HS-27A (cell line): ENCODE results near the gene ATG7.
"Not testable (repeated sequence)": the region's sequence is repeated elsewhere in the genome, so short reads cannot be mapped to it uniquely, and the experiment has no call there.

Source experiments
- DNase-seq: peaks from one replicate; pipeline ENCODE4 v3.0.0-alpha.2; 2012; ENCODE audit warnings: low read depth, missing footprints

Gene ATG7

DNA sequence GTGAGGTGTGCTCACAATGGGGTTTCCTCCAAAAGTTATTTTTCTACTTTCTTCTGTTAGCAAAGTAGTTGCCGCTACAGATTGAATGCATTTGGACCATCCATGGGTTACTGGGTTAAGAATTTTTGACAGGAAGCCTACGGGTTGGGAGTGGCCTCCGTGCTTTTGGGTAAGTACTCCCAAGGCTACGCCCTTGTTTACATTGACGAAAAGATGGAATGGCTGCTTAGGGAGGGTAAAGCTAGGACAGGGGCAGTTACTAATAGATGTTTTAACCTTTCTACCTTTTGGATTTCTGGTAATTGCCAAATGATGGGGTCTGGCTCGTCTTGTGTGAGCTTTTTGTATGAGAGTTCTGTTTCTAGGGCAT, 20.4 kb upstream of the ATG7 start:
- no peak for DNase-seq

DNA sequence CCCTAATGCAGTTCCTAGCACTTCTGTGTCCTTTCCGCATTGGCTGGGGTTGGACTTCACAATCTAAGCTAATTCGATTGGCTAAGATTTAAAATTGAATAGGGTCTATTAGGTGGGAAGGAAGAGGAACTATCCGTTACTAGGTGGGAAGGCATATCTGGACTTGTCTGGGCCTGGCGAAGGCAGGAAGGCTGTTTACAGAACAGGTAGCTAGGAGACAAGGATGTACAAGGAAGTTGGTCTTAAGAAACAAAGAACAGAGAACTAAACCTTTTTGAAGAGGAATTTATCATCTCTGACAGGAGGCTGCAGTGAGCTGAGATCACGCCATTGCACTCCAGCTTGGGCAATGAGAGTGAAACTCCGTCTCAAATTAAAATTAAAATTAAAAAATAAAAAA, 17.3 kb upstream of the ATG7 start:
- DNase-seq, result no peak

DNA sequence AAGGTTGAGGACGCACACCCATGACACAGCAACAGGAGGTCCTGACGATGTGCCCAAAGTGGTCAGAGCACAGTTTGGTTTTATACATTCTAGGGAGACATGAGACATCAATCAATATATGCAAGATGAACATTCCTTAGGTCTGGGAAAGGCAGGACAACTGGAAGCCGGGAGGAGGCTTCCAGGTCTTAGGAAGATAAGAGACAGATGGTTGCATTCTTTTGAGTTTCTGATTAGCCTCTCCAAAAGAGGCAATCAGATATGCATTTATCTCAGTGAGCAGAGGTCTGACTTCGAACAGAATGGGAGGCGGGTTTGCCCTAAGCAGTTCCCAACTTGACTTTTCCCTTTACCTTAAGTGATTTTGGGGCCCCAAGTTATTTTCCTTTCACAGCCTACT, 16.7 kb upstream of the ATG7 start:
- not testable (repeated sequence) for DNase-seq

DNA sequence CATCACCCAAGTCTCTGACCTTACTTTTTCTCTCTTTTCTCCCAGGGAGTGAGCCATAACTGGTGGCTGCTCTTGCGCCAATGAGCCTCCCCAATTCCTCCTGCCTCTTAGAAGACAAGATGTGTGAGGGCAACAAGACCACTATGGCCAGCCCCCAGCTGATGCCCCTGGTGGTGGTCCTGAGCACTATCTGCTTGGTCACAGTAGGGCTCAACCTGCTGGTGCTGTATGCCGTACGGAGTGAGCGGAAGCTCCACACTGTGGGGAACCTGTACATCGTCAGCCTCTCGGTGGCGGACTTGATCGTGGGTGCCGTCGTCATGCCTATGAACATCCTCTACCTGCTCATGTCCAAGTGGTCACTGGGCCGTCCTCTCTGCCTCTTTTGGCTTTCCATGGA, 13.2 kb upstream of the ATG7 start:
- no peak for DNase-seq

DNA sequence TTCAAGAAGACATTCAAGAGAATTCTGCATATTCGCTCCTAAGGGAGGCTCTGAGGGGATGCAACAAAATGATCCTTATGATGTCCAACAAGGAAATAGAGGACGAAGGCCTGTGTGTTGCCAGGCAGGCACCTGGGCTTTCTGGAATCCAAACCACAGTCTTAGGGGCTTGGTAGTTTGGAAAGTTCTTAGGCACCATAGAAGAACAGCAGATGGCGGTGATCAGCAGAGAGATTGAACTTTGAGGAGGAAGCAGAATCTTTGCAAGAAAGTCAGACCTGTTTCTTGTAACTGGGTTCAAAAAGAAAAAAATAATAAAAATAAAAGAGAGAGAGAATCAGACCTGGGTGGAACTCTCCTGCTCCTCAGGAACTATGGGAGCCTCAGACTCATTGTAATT, 11.7 kb upstream of the ATG7 start:
- no peak for DNase-seq

DNA sequence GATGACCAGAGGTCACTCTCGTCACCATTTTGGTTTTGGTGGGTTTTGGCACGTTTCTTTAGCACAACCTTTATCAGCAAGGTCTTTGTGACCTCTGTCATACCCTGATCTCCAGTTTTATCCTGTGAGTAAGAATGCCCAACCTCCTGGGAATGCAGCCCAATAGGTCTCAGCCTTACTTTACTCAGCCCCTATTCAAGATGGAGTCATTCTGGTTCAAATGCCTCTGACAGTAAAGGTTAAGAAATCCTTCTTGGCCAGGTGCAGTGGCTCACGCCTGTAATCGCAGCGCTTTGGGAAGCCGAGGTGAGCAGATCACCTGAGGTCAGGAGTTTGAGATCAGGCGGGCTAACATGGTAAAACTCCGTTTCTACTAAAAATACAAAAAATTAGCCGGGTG, 3.2 kb upstream of the ATG7 start:
- DNase-seq, result no peak

DNA sequence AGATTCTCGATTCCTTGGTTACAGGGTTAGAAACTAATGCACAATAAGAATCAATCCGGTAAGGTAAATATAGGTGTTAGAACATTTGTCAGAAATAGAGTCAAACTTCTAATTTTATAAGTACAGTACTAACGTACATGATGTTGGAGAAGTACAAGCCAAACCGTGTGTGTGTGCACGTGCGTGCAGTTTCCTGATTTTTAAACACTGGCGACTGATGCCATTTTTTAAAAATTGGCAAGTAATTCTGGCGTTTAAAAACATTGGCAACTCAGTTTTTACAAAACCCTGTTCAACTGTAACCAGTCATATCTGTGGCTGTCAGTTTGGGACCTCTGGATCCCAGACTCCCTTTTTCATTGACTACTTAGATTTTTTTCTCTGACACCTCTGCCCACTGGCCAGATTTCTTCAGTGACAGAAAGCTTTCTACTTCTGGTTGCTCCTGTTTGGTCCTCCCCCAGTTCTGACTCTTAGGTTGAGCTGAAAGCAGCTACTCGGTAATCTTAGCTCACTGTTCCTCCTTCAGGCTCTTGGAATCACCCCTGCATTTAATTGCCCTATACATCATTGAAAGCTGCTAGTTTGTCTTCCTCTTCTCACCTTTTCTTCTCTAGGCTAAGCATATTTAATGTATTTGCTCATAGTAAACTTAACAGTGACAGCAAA, 843 bp downstream of the ATG7 start:
- DNase-seq, result no peak

DNA sequence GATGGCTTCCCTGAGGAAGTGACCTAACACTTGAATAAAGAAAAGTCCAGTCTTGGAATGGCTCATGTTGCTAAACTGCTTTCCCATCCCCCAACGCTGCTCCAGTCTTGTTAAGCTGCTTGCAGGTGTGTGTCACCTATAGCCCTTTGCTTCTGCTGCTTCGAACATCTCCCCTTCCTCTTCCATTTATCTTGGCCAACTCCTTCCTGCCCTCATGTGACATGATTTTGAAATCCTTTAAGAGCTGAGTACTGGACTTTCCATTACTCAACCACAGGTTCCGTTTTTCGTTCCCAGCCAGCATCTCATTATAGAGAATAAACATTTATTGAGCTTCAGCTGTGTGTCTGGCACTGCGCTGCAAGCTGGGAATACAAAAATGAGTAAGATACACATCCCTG, 1.7 kb downstream of the ATG7 start:
- no peak for DNase-seq

DNA sequence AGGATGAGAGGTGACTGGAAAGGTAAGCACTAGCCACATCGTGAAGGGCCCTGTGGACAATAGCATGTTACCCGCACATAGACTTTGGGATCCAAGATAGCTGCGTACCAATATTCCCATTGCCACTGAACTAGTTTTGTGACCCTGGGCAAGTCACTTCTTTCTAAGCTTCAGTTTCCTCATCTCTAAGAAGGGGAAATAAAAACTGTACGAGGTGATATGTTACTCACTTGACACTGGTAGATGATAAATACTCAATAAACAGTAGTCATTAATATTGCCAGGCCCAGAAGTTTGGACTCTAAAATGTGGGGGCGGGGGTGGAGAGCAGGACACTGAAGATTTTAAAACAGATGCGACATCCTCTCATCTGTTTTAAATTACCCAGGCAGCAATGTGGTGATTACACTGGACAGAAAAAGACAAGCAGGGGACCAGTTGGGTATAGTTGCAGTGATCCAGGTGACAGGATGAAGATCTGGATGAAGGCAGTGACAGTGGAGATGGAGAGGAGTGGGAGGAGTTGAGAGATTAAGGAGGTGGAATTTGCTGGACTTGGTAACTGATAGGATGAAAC, 2.5 kb downstream of the ATG7 start:
- DNase-seq, result no peak

DNA sequence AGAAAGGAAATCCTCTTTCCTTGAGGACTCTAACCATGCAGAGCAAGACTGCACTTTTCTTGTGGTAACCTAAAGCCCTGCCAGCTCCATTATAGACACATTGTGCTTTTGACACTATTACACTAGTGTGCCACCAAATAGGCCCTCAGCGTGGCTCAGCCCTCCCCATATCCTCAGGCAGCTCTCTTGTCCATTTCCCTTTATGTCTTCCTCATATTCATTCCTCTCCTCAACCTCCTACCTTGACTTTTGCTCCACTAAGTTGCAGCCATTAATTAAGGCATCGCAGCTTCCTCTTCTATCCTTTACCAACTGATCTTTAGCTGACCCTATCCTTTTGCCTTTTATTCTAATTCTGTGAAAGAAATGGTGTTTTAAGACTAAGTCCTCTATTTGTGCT, 3.7 kb downstream of the ATG7 start:
- DNase-seq, result no peak

DNA sequence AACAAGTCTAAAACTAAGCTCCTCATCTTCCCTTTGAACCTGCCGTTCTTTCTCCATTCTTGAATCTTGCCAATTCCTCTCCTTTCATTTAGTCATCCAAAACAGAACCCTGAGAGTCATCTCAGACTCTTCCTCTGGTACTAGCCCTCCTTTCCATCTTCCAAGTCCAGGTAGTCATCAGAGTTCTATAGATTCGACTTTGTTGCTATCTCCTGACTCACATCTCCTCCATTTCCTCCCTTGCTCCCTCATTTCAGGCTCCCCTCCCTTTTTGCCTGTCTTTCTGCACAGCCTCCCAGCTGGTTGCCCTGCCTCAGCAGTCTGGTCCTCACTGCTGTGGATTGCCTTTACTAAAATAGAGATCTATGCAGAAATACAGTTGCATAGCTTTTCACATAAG, 4.7 kb downstream of the ATG7 start:
- no peak for DNase-seq

DNA sequence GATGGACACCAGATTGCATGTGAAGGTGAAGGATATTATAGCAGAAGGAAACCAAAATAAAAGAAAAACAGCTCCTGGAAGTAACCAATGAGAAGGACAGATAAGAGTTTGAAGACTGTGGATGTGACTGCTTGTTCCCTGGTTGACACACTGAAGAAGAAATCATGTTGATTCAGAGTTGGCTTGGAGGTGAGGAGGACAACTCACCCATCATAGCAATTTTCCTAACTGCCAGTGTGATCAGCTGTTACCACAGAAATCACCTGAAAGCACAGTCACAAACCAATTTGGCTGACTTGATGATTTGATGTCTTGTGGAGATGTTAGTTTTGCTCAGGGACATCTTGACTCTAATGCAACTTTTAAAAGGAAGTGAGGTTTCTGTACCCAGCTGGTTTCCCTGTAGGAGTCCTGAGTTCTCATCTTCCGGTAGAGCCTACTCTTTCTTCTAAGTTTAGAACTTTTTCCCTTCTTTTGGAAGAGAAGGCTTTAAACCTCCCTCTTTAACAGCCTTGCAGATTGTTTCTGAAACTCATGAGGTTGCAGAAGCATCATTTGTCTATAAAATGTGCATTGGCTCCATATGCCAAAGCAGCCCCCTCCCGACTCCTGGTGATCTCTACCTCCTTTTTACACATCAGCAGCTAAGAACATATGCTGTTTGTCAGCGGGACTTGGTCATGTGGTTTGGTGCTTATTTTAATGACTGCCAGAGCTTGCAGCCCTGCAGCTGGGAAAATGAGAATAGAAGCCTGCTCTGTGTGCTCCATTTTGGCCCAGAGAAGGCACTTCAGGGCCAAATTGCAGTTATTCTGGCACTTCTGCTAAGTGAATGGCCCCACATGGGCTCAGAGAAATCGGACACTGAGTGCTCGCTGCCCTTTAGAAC, 10.3 kb downstream of the ATG7 start:
- DNase-seq, result no peak

DNA sequence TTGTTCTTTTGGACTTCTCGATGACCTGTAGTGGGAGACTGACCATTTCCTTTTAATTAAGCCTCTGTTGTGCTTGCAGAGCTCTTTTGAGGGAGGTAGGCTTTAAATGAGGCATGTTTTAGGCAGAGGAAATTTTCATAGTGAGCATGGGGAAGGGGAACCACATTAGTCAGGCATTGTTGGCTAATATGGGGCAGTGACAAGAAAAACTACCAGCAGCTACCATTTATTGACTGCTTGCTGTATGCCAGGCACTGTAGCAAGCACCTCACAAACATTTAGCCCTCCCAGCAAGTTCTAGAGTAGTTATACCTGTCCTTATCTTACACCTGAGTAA, 10.9 kb downstream of the ATG7 start:
- DNase-seq, result no peak

DNA sequence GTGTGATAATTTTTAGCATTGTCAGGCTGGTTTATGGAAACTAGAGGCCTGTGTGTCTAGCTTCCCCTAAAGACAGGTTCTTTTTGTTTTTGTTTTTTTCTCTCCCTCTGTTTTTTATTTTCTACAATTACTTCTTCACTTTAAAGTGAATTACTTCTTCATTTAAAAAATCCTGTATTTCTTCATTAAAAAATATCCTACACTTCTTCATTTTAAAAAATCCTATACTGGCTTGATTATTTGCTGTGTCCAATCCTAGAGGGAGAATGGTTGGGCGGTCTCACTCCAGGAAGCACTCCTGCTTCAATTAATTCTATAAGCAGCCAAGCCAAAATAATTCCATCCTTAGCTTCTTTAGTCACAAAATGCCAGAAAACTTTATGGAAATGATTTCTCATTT, 11.8 kb downstream of the ATG7 start:
- no peak for DNase-seq

DNA sequence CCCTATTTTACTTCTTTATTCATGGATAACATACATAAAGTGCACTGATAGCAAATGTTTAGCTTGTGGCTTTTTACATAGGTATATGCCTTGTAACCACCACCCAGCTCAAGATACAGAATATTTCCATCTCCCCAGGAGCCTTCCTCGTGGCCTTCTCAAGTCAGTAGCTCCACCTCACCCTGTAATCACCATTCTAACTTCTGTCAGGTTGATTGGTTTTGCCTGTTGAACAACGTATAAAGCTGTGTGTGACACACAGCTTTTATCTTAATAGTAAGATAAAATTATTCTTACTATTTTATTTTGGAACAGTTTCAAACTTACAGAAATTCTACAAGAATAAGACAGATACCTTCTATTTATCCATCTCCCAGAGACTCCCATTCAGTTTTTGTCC, 13.3 kb downstream of the ATG7 start:
- no peak for DNase-seq

DNA sequence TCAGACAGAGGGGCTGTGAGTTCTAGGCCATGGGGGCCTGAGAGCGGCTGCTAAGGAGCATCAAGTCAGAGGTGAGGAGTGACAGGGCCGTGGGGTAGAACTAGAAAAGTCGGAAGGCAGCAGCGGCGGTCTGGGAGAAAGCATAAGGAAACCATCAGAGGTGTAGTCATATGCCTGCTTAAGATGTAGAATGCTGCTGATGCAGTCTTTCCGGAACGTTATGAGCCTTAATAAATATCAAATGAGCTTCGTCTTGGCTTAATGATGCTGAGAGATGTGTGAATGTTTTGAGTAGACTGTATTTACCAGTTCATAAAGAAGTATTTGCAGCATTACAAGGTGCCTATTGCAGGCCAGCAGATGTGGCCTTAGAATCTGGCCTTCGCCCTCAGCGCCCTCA, 15.2 kb downstream of the ATG7 start:
- no peak for DNase-seq

DNA sequence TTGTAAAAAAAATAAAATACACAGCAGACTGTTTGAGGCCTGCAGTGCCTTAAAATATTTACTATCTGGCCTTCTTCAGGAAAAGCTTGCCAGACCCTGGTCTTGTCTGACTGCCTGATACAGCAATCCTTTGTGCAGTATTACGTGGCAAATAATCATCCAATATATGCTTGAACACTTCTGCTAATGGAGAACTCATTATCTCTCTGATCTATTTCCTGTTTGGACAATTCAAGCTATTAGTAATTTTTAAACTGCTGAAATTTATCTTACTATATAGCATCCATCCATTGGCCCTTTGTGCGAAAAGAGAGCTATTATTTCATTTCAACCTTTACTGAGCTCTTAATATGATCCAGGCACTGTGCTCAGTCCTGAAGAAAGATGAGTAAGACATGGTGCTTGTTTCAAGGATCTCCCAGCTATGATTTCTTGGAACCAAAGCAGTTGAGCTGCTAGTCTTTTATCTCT, 15.9 kb downstream of the ATG7 start:
- DNase-seq, result no peak

DNA sequence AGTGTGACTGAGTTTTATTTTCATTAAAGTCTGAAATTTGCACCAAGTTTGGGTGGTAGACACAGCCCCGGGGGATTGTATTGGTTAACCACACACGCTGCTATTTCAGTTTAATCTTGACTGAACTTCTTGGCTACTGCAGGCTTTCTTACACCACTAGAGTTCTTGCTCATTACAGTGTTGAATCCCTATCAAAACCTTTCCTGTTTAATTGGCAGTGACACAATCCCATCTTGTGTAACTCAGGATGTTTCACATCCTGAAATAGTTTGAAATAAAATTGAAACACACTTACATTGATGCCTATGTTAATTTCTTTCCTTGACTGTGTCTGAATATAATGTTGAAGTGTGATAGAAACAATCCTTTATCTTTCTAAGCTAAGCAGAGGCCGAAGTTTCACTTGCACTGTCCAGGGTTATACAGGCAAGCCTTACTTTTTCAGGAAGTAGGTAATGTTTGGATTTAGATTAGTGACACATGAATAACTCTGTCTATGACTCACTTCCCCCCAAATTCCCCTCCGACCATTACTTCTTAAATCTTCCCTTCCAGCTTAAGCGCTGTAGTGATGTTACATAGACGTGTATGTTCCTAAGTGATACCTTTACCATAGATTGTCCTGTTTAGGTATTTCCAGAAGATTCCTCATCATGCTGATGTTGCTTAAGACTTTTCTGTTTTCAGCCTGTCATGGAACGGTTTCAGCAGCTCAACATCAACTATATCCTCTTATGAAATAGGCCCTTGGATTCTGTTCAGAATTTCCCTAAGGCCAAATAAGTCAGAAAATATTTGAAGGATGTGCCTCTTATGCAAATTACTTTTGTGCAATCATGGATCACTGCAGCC, 16.8 kb downstream of the ATG7 start:
- DNase-seq, result peak; percentile 91

DNA sequence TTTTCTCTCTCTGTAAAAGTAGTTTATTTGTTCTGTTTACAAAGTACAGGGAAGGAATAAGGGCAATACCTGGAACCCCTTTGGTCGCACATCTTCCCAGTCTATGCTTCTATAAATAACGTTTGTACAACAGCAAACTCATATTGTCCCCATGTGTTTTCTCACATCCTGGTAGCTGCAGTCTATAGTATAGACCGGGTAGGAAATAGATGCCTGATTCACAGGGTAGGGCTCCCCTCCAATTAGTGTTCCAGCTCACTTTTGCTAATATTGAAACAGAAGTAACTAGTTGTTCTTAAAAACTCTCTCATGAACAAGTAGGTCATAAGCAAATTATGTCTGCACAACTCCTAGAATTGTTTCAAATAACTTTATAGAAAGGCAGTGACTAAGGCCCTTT, 17.7 kb downstream of the ATG7 start:
- no peak for DNase-seq

DNA sequence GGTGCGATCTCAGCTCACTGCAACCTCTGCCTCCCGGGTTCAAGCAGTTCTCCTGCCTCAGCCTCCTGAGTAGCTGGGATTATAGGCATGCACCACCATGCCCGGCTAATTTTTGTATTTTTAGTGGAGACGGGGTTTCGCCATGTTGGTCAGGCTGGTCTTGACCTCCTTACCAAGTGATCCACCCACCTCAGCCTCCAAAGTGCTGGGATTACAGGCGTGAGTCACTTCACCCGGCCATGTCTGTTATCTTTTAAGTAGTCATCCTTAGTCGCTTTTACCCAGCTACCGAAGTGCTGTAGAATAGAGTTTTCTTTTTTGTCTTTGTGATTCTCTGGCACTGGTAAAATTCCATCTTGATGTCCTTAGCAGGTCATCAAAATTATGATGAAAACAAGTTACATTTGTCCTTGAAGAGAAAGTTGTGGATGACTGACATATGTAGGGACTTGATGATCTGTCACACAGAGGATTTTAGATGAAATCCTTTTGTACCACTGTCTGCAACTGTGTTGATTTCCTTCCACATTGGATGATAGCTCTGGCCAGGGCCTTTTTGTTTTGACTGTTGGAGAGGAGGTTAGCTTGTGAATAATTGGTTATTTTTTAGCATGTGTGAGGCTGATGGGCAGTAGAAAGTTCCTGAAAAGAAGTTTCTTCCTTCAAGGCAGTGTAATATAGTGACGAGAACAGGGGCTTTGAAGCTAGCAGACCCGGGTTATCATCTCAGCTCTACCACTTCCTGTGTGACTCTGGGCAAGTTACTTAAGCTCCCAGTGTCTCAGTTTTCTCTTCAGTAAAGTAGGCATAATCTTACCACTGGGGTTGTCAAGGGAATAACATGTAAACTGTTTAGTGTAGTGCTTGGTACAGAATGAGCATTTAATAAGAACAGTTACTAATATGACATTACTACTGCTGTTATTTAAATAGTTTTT, 18.8 kb downstream of the ATG7 start:
- peak; percentile 51 for DNase-seq

DNA sequence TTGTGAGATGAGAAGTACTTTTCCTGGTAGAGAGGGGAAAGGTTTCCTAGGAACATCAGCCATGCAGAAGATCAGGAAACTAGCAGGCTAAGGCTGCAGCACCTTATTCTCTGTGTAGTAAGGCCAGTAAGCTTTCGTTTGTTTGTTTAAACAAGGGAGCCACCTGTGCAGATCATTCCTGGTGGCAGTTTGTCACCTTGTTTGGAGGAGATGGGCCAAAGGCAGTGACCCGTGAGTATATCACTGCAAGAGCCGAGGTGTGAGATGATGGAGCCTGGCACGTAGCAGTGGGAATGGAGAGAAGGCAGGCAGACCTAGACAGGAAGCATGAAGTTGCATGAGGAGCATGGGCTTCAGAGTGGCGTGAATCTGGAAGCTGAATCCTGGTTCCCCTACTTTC, 19.6 kb downstream of the ATG7 start:
- DNase-seq, result no peak
